A549 (cell line): ENCODE measurements around the gene MDH2.

Source experiments
- KDM5A ChIP-seq: fragments of 200-600 bp; sonication (generic); IDR thresholded peaks from 2 replicates; pipeline ENCODE4 v1.6.1; 2016; ENCODE audit warnings: antibody characterized with exemption, mild to moderate bottlenecking
- POLR2A ChIP-seq: IDR thresholded peaks from 2 replicates; pipeline ENCODE4 v1.6.1; 2012; ENCODE audit warnings: mild to moderate bottlenecking, low read length
- TF ChIP-seq, protein P1 (sequence below): fragments of >200 bp; sonication (Bioruptor Twin); formaldehyde crosslinking; IDR thresholded peaks from 3 replicates; pipeline ENCODE4 v1.5.1; 2016

GRCh38 chr7:76080204-76080603 is 32.3 kb downstream of the MDH2 start:
- TF ChIP-seq POLR2A (no peak), KDM5A (no peak)
- TF ChIP-seq, protein P1, sequence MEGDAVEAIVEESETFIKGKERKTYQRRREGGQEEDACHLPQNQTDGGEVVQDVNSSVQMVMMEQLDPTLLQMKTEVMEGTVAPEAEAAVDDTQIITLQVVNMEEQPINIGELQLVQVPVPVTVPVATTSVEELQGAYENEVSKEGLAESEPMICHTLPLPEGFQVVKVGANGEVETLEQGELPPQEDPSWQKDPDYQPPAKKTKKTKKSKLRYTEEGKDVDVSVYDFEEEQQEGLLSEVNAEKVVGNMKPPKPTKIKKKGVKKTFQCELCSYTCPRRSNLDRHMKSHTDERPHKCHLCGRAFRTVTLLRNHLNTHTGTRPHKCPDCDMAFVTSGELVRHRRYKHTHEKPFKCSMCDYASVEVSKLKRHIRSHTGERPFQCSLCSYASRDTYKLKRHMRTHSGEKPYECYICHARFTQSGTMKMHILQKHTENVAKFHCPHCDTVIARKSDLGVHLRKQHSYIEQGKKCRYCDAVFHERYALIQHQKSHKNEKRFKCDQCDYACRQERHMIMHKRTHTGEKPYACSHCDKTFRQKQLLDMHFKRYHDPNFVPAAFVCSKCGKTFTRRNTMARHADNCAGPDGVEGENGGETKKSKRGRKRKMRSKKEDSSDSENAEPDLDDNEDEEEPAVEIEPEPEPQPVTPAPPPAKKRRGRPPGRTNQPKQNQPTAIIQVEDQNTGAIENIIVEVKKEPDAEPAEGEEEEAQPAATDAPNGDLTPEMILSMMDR, result no peak
